Suprapubic skin (tissue), 4 donors: Measurements from ENCODE around the gene SPAG8.

ENCODE experiments used
- CTCF ChIP-seq, 2 donors: fragments of 200-600 bp in 1 of 2; fragments of 450-650 bp in 1 of 2; sonication (generic) in 1 of 2; IDR thresholded peaks; one replicate each; pipeline ENCODE4 v1.5.1; 2016 to 2019; ENCODE audit warnings: antibody characterized with exemption in 2 of 2, mild to moderate bottlenecking in 1 of 2, moderate library complexity in 1 of 2
- EP300 ChIP-seq: sonication (generic); formaldehyde crosslinking; IDR thresholded peaks from one replicate; pipeline ENCODE4 v1.6.1; 2017; ENCODE audit warnings: antibody characterized with exemption
- POLR2A ChIP-seq, 2 donors: fragments of 450-650 bp; IDR thresholded peaks; one replicate each; pipeline ENCODE4 v1.6.1; 2017; ENCODE audit warnings: antibody characterized with exemption in 2 of 2, mild to moderate bottlenecking in 2 of 2, moderate library complexity in 2 of 2
- POLR2AphosphoS5 ChIP-seq, 3 donors: sonication (generic); formaldehyde crosslinking; IDR thresholded peaks; one replicate each; pipeline ENCODE4 v1.6.1; 2017; ENCODE audit warnings: antibody characterized with exemption in 3 of 3

GRCh38 chr9:35834260-35835215 lies 22.5 kb upstream of the SPAG8 start:
- TF ChIP-seq CTCF (IDR thresholded peaks at IDR 0.05) (no peak), POLR2AphosphoS5 (IDR thresholded peaks at IDR 0.05) (no peak), EP300 (no peak), POLR2A (IDR thresholded peaks at IDR 0.05) (no peak)
